HepG2 (cell line): ENCODE measurements around the gene CDK3. TPM values are rescaled to one million over a fixed set of nuclear protein-coding genes. Genes with fewer than 3 reads are reported as not detected.
A peak's percentile ranks its signal among the peaks of the same experiment; 100 is the strongest.

ENCODE experiments used
- EZH2 ChIP-seq: conservative IDR thresholded peaks from 2 replicates; pipeline ENCODE4 v1.6.1; 2012; ENCODE audit warnings: mild to moderate bottlenecking, low read depth, low read length, moderate library complexity
- NKX3-1 ChIP-seq: sonication (generic); formaldehyde crosslinking; IDR thresholded peaks from 2 replicates; pipeline ENCODE4 v1.5.0; 2020; ENCODE audit warnings: missing genetic modification reagents
- NR1H2 ChIP-seq: sonication (generic); formaldehyde crosslinking; IDR thresholded peaks from 2 replicates; pipeline ENCODE4 v1.8.1; 2022; ENCODE audit warnings: low read depth, missing genetic modification reagents, borderline replicate concordance
- PAX8 ChIP-seq: sonication (generic); formaldehyde crosslinking; IDR thresholded peaks from 2 replicates; pipeline ENCODE4 v1.8.0; 2022; ENCODE audit warnings: mild to moderate bottlenecking, missing genetic modification reagents, borderline replicate concordance
- RCOR2 ChIP-seq: IDR thresholded peaks from 2 replicates; pipeline ENCODE4 v1.6.1; 2016; ENCODE audit warnings: missing biosample characterization, missing genetic modification reagents
- SETDB1 ChIP-seq: sonication (generic); formaldehyde crosslinking; IDR thresholded peaks from 2 replicates; pipeline ENCODE4 v1.5.1; 2020; ENCODE audit warnings: missing genetic modification reagents, mild to moderate bottlenecking, borderline replicate concordance
- ZFP36 ChIP-seq: fragments of 150-350 bp; IDR thresholded peaks from 2 replicates; pipeline ENCODE4 v1.6.1; 2018; ENCODE audit warnings: borderline replicate concordance, low read length, low read depth; ENCODE audit not compliant: partially characterized antibody
- ZFP41 ChIP-seq: sonication (generic); formaldehyde crosslinking; IDR thresholded peaks from 2 replicates; pipeline ENCODE4 v1.4.0; 2020; ENCODE audit warnings: mild to moderate bottlenecking, missing genetic modification reagents, borderline replicate concordance
- ZNF550 ChIP-seq: sonication (generic); formaldehyde crosslinking; IDR thresholded peaks from 2 replicates; pipeline ENCODE4 v1.4.0; 2020; ENCODE audit warnings: mild to moderate bottlenecking, missing genetic modification reagents, borderline replicate concordance
- ZNF567 ChIP-seq: sonication (generic); formaldehyde crosslinking; IDR thresholded peaks from 2 replicates; pipeline ENCODE4 v1.8.1; 2023; ENCODE audit warnings: mild to moderate bottlenecking, missing genetic modification reagents, borderline replicate concordance
- ZNF768 ChIP-seq: sonication (generic); formaldehyde crosslinking; IDR thresholded peaks from 2 replicates; pipeline ENCODE4 v1.4.0; 2020; ENCODE audit warnings: missing genetic modification reagents
- polyA plus RNA-seq, 8 experiments: library from polyadenylated mRNA; depleted of rRNA in 3 of 8; stranded (reverse) in 7 of 8; unstranded in 1 of 8; fragments of >200 nt; fragmentation: Illumina TruSeq in 4 of 8; extraction: Trizol in 4 of 8; gene quantifications; 2 replicates each; pipeline versions ENCODE4 v1.2.1 to v1.2.3, GENCODE V29; 2011 to 2016; ENCODE audit warnings: low read depth in 4 of 8, missing spikeins in 1 of 8, mixed read lengths in 1 of 8; ENCODE audit not compliant: insufficient read depth in 1 of 8
- total RNA-seq, 5 experiments: library from RNA; depleted of rRNA; stranded (reverse); fragments of >200 nt; fragmentation: Illumina TruSeq; extraction: Trizol; gene quantifications; 2 replicates each; pipeline ENCODE4 v1.2.3, GENCODE V29; 2016; ENCODE audit warnings: low read depth in 1 of 5
- TF ChIP-seq, protein P1 (sequence below): sonication (generic); formaldehyde crosslinking; IDR thresholded peaks from 2 replicates; pipeline ENCODE4 v1.5.0; 2020; ENCODE audit warnings: mild to moderate bottlenecking, missing genetic modification reagents
- TF ChIP-seq, protein P2 (sequence below): sonication (generic); formaldehyde crosslinking; IDR thresholded peaks from 2 replicates; pipeline ENCODE4 v1.5.0; 2020; ENCODE audit warnings: mild to moderate bottlenecking, low read depth, missing genetic modification reagents, borderline replicate concordance
- TF ChIP-seq, protein P3 (sequence below): sonication (generic); formaldehyde crosslinking; IDR thresholded peaks from 2 replicates; pipeline ENCODE4 v1.8.1; 2023; ENCODE audit warnings: missing genetic modification reagents, inconsistent platforms, borderline replicate concordance
- TF ChIP-seq, protein P4 (sequence below): sonication (generic); formaldehyde crosslinking; IDR thresholded peaks from 2 replicates; pipeline ENCODE4 v1.4.0; 2020; ENCODE audit warnings: missing genetic modification reagents, borderline replicate concordance
- TF ChIP-seq, protein P5 (sequence below): sonication (generic); formaldehyde crosslinking; IDR thresholded peaks from 2 replicates; pipeline ENCODE4 v1.4.0; 2020; ENCODE audit warnings: missing genetic modification reagents, borderline replicate concordance

Gene CDK3
- total and polyA plus RNA-seq, 2 of the 13 experiments (the other 11 are each of a cell fraction or from before 2014, with no cell fraction given), result 5.8 to 11.4 TPM

DNA sequence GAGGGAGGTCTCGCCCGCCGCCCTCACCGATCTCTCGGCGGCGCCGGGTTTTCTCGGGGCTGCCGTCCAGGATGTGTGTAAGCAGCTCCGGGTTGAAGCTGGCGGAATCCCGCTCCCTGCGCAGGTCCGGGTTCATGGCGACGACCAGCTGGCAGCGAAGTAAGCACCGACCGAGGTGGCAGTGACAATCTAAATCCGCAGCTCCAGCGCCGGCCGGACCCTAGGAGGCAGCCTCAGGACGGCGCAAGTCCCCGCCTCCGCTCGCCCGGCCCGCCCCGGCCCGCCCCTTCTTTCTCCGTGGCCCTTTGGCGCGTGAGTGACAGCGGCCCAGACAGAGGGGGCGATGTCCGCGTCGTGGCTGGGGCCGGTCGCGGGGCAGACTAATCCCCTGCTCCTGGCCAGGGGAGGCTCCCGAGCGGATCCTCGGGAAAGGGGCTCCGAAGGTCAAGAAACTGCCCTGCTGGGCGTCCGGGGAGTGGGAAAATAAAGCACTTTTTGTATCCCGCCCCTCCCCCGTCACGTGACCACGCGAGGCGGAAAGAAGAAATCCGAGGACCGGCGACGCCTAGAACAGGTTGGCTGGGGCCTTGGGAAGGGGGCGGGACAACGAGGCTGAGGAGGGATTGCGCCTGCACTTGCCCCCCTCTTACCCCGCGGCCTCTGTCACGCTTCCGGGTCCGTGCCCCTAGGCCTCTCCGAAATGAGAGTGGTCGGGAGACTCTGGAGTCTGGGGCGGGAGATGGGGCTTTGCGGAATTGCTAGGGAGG lies 21.5 kb upstream of the CDK3 start, which contains the start of the genes ACOX1 and TEN1 (continued):
- TF ChIP-seq, protein P1, sequence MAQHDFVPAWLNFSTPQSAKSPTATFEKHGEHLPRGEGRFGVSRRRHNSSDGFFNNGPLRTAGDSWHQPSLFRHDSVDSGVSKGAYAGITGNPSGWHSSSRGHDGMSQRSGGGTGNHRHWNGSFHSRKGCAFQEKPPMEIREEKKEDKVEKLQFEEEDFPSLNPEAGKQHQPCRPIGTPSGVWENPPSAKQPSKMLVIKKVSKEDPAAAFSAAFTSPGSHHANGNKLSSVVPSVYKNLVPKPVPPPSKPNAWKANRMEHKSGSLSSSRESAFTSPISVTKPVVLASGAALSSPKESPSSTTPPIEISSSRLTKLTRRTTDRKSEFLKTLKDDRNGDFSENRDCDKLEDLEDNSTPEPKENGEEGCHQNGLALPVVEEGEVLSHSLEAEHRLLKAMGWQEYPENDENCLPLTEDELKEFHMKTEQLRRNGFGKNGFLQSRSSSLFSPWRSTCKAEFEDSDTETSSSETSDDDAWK, result no peak
- TF ChIP-seq ZFP36 (no peak), ZNF550 (CRISPR knock-in tag) (no peak), PAX8 (peak; percentile 37; the same call in 1 of the 2 replicates), NR1H2 (CRISPR knock-in tag) (no peak), ZFP41 (CRISPR knock-in tag) (no peak), ZNF768 (CRISPR knock-in tag) (peak; percentile 79; the same call in 1 of the 2 replicates), ZNF567 (CRISPR knock-in tag) (0 out of 2 replicates have a peak, but pooled peaks have one; percentile 72), SETDB1 (CRISPR knock-in tag) (no peak), NKX3-1 (CRISPR knock-in tag) (peak; percentile 67; the same call in 1 of the 2 replicates), RCOR2 (CRISPR knock-in tag) (no peak), EZH2 (no peak)
- TF ChIP-seq, protein P2, sequence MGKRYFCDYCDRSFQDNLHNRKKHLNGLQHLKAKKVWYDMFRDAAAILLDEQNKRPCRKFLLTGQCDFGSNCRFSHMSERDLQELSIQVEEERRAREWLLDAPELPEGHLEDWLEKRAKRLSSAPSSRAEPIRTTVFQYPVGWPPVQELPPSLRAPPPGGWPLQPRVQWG, result no peak
- TF ChIP-seq, protein P3, sequence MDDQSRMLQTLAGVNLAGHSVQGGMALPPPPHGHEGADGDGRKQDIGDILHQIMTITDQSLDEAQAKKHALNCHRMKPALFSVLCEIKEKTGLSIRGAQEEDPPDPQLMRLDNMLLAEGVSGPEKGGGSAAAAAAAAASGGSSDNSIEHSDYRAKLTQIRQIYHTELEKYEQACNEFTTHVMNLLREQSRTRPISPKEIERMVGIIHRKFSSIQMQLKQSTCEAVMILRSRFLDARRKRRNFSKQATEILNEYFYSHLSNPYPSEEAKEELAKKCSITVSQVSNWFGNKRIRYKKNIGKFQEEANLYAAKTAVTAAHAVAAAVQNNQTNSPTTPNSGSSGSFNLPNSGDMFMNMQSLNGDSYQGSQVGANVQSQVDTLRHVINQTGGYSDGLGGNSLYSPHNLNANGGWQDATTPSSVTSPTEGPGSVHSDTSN (CRISPR knock-in tag), result 0 out of 2 replicates have a peak, but pooled peaks have one; percentile 13
- TF ChIP-seq, protein P4, sequence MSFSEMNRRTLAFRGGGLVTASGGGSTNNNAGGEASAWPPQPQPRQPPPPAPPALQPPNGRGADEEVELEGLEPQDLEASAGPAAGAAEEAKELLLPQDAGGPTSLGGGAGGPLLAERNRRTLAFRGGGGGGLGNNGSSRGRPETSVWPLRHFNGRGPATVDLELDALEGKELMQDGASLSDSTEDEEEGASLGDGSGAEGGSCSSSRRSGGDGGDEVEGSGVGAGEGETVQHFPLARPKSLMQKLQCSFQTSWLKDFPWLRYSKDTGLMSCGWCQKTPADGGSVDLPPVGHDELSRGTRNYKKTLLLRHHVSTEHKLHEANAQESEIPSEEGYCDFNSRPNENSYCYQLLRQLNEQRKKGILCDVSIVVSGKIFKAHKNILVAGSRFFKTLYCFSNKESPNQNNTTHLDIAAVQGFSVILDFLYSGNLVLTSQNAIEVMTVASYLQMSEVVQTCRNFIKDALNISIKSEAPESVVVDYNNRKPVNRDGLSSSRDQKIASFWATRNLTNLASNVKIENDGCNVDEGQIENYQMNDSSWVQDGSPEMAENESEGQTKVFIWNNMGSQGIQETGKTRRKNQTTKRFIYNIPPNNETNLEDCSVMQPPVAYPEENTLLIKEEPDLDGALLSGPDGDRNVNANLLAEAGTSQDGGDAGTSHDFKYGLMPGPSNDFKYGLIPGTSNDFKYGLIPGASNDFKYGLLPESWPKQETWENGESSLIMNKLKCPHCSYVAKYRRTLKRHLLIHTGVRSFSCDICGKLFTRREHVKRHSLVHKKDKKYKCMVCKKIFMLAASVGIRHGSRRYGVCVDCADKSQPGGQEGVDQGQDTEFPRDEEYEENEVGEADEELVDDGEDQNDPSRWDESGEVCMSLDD (CRISPR knock-in tag), result no peak; the same call in none of the 2 replicates
- TF ChIP-seq, protein P5, sequence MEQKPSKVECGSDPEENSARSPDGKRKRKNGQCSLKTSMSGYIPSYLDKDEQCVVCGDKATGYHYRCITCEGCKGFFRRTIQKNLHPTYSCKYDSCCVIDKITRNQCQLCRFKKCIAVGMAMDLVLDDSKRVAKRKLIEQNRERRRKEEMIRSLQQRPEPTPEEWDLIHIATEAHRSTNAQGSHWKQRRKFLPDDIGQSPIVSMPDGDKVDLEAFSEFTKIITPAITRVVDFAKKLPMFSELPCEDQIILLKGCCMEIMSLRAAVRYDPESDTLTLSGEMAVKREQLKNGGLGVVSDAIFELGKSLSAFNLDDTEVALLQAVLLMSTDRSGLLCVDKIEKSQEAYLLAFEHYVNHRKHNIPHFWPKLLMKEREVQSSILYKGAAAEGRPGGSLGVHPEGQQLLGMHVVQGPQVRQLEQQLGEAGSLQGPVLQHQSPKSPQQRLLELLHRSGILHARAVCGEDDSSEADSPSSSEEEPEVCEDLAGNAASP, result peak; percentile 64
